HCT116 (cell line): ENCODE results near the gene UBA52.

Experiments used
- ATF3 ChIP-seq: IDR thresholded peaks from 2 replicates; pipeline ENCODE4 v1.6.1; 2012
- CTCF ChIP-seq, 3 experiments: fragments of 200-600 bp in 1 of 3; sonication (generic) in 1 of 3; IDR thresholded peaks in 2 of 3; conservative IDR thresholded peaks in 1 of 3; 2 replicates each; pipeline ENCODE4 v1.5.1; 2012 to 2017; ENCODE audit warnings: low read depth in 2 of 3, low read length in 2 of 3, antibody characterized with exemption in 1 of 3, borderline replicate concordance in 1 of 3, control low read depth in 1 of 3, mild to moderate bottlenecking in 1 of 3, mixed read lengths in 1 of 3, mixed run types in 1 of 3, moderate library complexity in 1 of 3; ENCODE audit not compliant: insufficient read depth in 1 of 3
- EZH2 ChIP-seq: fragments of 200-600 bp; sonication (generic); IDR thresholded peaks from 2 replicates; pipeline ENCODE4 v1.6.1; 2017; ENCODE audit warnings: antibody characterized with exemption, mixed run types
- EZH2phosphoT487 ChIP-seq: fragments of 200-600 bp; IDR thresholded peaks from 2 replicates; pipeline ENCODE4 v1.6.1; 2018; ENCODE audit warnings: antibody characterized with exemption, borderline replicate concordance
- POLR2A ChIP-seq: IDR thresholded peaks from 2 replicates; pipeline ENCODE4 v1.7.0; 2011; ENCODE audit warnings: borderline replicate concordance; ENCODE audit not compliant: insufficient read depth, insufficient read length; ENCODE audit errors: extremely low read depth
- POLR2AphosphoS5 ChIP-seq: IDR thresholded peaks from 2 replicates; pipeline ENCODE4 v1.6.1; 2011; ENCODE audit warnings: mild to moderate bottlenecking, low read depth, low read length, moderate library complexity
- RAD21 ChIP-seq: IDR thresholded peaks from 2 replicates; pipeline ENCODE4 v1.6.1; 2012; ENCODE audit warnings: low read depth, mild to moderate bottlenecking
- SRF ChIP-seq: IDR thresholded peaks from 2 replicates; pipeline ENCODE4 v1.6.1; 2012; ENCODE audit warnings: low read depth
- YY1 ChIP-seq: IDR thresholded peaks from 2 replicates; pipeline ENCODE4 v1.6.1; 2011; ENCODE audit warnings: low read length, low read depth, moderate library complexity, mild to moderate bottlenecking; ENCODE audit not compliant: insufficient replicate concordance; ENCODE audit errors: extremely low read depth
- ZNF274 ChIP-seq: fragments of 200-500 bp; sonication (Bioruptor generic); IDR thresholded peaks from 2 replicates; pipeline ENCODE4 v1.6.1; 2014; ENCODE audit warnings: mild to moderate bottlenecking, low read depth, low read length, inconsistent platforms
- TF ChIP-seq, protein P1 (sequence below): IDR thresholded peaks from 2 replicates; pipeline ENCODE4 v1.6.1; 2011; ENCODE audit warnings: mild to moderate bottlenecking, low read length, moderate library complexity; ENCODE audit not compliant: insufficient replicate concordance; ENCODE audit errors: extremely low read depth

DNA sequence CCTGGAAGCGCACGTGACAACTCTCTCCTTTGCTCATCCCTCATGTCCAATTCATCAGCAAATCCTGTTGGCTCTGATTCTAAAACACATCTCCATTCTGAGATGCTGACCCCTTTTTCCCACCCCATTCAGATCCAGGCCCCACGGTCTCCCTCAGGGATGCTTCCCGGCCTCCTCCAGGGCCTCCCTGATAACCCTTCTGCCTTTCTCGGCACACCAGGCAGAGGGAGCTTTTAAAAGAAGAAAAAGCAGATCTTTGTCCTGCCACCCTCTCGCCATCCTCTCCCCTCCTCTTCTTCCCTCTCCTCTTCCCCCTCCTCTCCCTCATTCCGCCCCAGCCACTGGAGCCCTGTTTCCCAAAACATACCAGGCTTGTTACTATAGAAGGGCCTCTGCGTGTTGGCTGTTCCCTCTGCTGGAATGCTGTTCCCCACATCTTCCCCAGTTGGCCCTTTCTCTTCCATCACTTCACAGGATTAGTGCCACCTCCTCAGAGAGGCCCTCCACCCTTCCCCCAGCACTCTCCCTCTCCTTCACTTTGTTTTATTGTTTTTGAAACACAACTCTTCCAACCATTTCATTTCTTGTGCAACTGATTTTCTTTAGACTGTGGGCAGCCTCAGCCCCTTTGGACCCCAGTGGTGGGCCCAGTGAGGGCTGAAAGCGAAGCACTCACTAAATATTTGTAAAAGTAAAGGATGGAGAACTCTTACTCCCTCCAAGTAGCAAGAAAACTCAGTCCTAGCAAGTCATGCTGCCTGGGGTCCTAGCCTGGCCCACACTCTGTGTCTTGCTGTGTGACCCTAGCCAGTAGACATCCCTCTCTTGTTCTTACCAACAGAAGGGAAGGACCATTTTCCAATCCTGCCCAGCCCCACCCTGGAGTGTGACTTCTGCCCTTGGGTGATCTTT lies 37.4 kb downstream of the UBA52 start:
- no peak for TF ChIP-seq POLR2AphosphoS5
- no peak for TF ChIP-seq YY1
- TF ChIP-seq CTCF (IDR thresholded peaks at IDR 0.05 in 2 of 3, conservative IDR thresholded peaks at IDR 0.05 in 1 of 3; ENCODE audit: borderline replicate concordance in 1 of 3, insufficient read depth in 1 of 3, low read depth in 2 of 3, low read length in 2 of 3): no peak
- no peak for TF ChIP-seq POLR2A
- no peak for TF ChIP-seq RAD21
- no peak for TF ChIP-seq EZH2
- TF ChIP-seq, protein P1, sequence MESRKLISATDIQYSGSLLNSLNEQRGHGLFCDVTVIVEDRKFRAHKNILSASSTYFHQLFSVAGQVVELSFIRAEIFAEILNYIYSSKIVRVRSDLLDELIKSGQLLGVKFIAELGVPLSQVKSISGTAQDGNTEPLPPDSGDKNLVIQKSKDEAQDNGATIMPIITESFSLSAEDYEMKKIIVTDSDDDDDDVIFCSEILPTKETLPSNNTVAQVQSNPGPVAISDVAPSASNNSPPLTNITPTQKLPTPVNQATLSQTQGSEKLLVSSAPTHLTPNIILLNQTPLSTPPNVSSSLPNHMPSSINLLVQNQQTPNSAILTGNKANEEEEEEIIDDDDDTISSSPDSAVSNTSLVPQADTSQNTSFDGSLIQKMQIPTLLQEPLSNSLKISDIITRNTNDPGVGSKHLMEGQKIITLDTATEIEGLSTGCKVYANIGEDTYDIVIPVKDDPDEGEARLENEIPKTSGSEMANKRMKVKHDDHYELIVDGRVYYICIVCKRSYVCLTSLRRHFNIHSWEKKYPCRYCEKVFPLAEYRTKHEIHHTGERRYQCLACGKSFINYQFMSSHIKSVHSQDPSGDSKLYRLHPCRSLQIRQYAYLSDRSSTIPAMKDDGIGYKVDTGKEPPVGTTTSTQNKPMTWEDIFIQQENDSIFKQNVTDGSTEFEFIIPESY: no peak
- no peak for TF ChIP-seq ZNF274
- TF ChIP-seq ATF3: no peak
- TF ChIP-seq EZH2phosphoT487: no peak
- no peak for TF ChIP-seq SRF
